HCT116 (cell line): Measurements from ENCODE around the gene SLC25A42. TPM values are rescaled to one million over a fixed set of nuclear protein-coding genes. Genes with fewer than 3 reads are reported as not detected.

ENCODE experiments used
- ATAC-seq: fragments of 200-7000 bp; cut with Tn5 transposase; 2 replicates; pipeline ENCODE4 v1.9.1; 2020; ENCODE audit warnings: mild to moderate bottlenecking, moderate library complexity
- BruUV-seq: library from RNA; stranded (reverse); fragments of 400-500 nt; replicated peaks from 2 replicates; lab custom pipeline; 2021; lab: Mats Ljungman, UMichigan
- CTCF ChIA-PET: fragments of 300-600 bp; sonication (Branson Sonifier 250); formaldehyde crosslinking; loops from one replicate; lab custom pipeline; 2021; ENCODE audit warnings: antibody characterized with exemption; lab: Charles Lee
- POLR2A ChIA-PET: fragments of 300-600, 350-600 bp; sonication (Branson Sonifier 250); formaldehyde crosslinking; loops from one replicate; lab custom pipeline; 2021; ENCODE audit warnings: antibody characterized with exemption; lab: Charles Lee
- RAD21 ChIA-PET, 2 experiments: fragments of 300-600 bp; sonication (Branson Sonifier 250); formaldehyde crosslinking; loops; one replicate each; lab custom pipeline; 2023; ENCODE audit warnings: low total read pairs in 2 of 2; ENCODE audit not compliant: uncharacterized antibody in 2 of 2, unreplicated experiment in 2 of 2, low non-redundant PET in 1 of 2; lab: Charles Lee
- DNase-seq: peaks from one replicate; pipeline ENCODE4 v3.0.0-alpha.2; 2010; ENCODE audit warnings: low read depth, low spot score
- H2AFZ ChIP-seq: fragments of 200-600 bp; shearing (Covaris generic), sonication (generic); 2 replicates; pipeline ENCODE4 v1.6.1; 2017; ENCODE audit warnings: low read depth, mixed run types, mixed read lengths, antibody characterized with exemption, low read length; ENCODE audit not compliant: poor library complexity, severe bottlenecking
- H3K27ac ChIP-seq: 2 replicates; pipeline ENCODE4 v1.5.1; 2012; ENCODE audit warnings: low read depth, low read length
- H3K27me3 ChIP-seq: fragments of 200-600 bp; sonication (generic); 2 replicates; pipeline ENCODE4 v1.6.1; 2016; ENCODE audit warnings: mixed run types, low read length, mixed read lengths; ENCODE audit not compliant: insufficient read depth
- H3K36me3 ChIP-seq, 2 experiments: fragments of 200-500 bp in 1 of 2; fragments of 200-600 bp in 1 of 2; sonication (Bioruptor generic) in 1 of 2; sonication (generic) in 1 of 2; 2 replicates each; pipeline versions ENCODE4 v1.5.1 to v1.6.1; 2014 to 2016; ENCODE audit warnings: low read length in 2 of 2, inconsistent platforms in 1 of 2, mixed read lengths in 1 of 2, mixed run types in 1 of 2; ENCODE audit not compliant: insufficient read depth in 2 of 2, control insufficient read depth in 1 of 2
- H3K4me1 ChIP-seq, 2 experiments: fragments of 200-600 bp in 1 of 2; sonication (generic) in 1 of 2; 2 replicates each; pipeline versions ENCODE4 v1.5.1 to v1.6.1; 2012 to 2017; ENCODE audit warnings: low read length in 2 of 2, inconsistent platforms in 1 of 2, mild to moderate bottlenecking in 1 of 2, mixed read lengths in 1 of 2, mixed run types in 1 of 2, moderate library complexity in 1 of 2; ENCODE audit not compliant: insufficient read depth in 2 of 2, control insufficient read depth in 1 of 2
- H3K4me2 ChIP-seq: fragments of 200-600 bp; sonication (generic); 2 replicates; pipeline ENCODE4 v1.6.1; 2017; ENCODE audit warnings: mixed run types, low read length, mixed read lengths
- H3K4me3 ChIP-seq, 2 experiments: fragments of 200-600 bp in 1 of 2; sonication (generic) in 1 of 2; replicated peaks in 1 of 2; 2 replicates each; pipeline ENCODE4 v1.5.1; 2011 to 2016; ENCODE audit warnings: low read length in 2 of 2, control low read depth in 1 of 2, low read depth in 1 of 2, mild to moderate bottlenecking in 1 of 2, mixed read lengths in 1 of 2, mixed run types in 1 of 2
- H3K79me2 ChIP-seq: fragments of 200-600 bp; sonication (generic); 2 replicates; pipeline ENCODE4 v1.6.1; 2017; ENCODE audit warnings: mild to moderate bottlenecking, mixed run types, low read length, moderate library complexity, mixed read lengths; ENCODE audit not compliant: insufficient read depth
- H3K9ac ChIP-seq: fragments of 200-600 bp; sonication (generic); 2 replicates; pipeline ENCODE4 v1.6.1; 2016; ENCODE audit warnings: low read length, mixed read lengths
- H3K9me2 ChIP-seq: fragments of 200-600 bp; sonication (generic), shearing (Covaris generic); 2 replicates; pipeline ENCODE4 v1.6.1; 2017; ENCODE audit warnings: mixed run types, mild to moderate bottlenecking, moderate library complexity; ENCODE audit not compliant: insufficient read depth
- H3K9me3 ChIP-seq, 2 experiments: fragments of 200-500 bp in 1 of 2; fragments of 200-600 bp in 1 of 2; sonication (Bioruptor generic) in 1 of 2; sonication (generic) in 1 of 2; 2 replicates each; pipeline ENCODE4 v1.6.1; 2014 to 2017; ENCODE audit warnings: low read length in 2 of 2, mixed read lengths in 2 of 2, inconsistent platforms in 1 of 2, low read depth in 1 of 2, mild to moderate bottlenecking in 1 of 2, mixed run types in 1 of 2, moderate library complexity in 1 of 2; ENCODE audit not compliant: control insufficient read depth in 1 of 2, insufficient read depth in 1 of 2
- H4K20me1 ChIP-seq: fragments of 200-600 bp; sonication (generic), shearing (Covaris generic); 2 replicates; pipeline ENCODE4 v1.6.1; 2017; ENCODE audit warnings: mixed run types, mild to moderate bottlenecking, moderate library complexity; ENCODE audit not compliant: insufficient read depth
- CBX3 ChIP-seq: IDR thresholded peaks from 2 replicates; pipeline ENCODE4 v1.6.1; 2012; ENCODE audit warnings: low read depth
- EGR1 ChIP-seq: IDR thresholded peaks from 2 replicates; pipeline ENCODE4 v1.6.1; 2012; ENCODE audit warnings: low read depth
- ELF1 ChIP-seq: IDR thresholded peaks from 2 replicates; pipeline ENCODE4 v1.6.1; 2012; ENCODE audit warnings: low read depth, borderline replicate concordance
- EZH2 ChIP-seq: fragments of 200-600 bp; sonication (generic); IDR thresholded peaks from 2 replicates; pipeline ENCODE4 v1.6.1; 2017; ENCODE audit warnings: antibody characterized with exemption, mixed run types
- REST ChIP-seq: IDR thresholded peaks from 2 replicates; pipeline ENCODE4 v1.6.1; 2012; ENCODE audit warnings: low read depth
- YY1 ChIP-seq: IDR thresholded peaks from 2 replicates; pipeline ENCODE4 v1.6.1; 2011; ENCODE audit warnings: low read length, low read depth, moderate library complexity, mild to moderate bottlenecking; ENCODE audit not compliant: insufficient replicate concordance; ENCODE audit errors: extremely low read depth
- ZBTB33 ChIP-seq: IDR thresholded peaks from 2 replicates; pipeline ENCODE4 v1.6.1; 2011; ENCODE audit warnings: mild to moderate bottlenecking, low read length, moderate library complexity; ENCODE audit not compliant: insufficient replicate concordance; ENCODE audit errors: extremely low read depth
- ZFX ChIP-seq: fragments of 450-650 bp; IDR thresholded peaks from 2 replicates; pipeline ENCODE4 v1.6.1; 2017
- intact Hi-C: fragments of 100-400 bp; cut with micrococcal nuclease; formaldehyde crosslinking; loops from 2 replicates; pipeline ENCODE4 v1.10.0; 2022
- total RNA-seq: library from RNA; stranded (reverse); gene quantifications from one replicate; pipeline ENCODE4 v1.2.1, GENCODE V29; 2021; ENCODE audit not compliant: unreplicated experiment
- TF ChIP-seq, protein P1 (sequence below): IDR thresholded peaks from 2 replicates; pipeline ENCODE4 v1.6.1; 2012

Gene SLC25A42
- total RNA-seq, 1 experiment from 2014 or later = 10.2 TPM

DNA sequence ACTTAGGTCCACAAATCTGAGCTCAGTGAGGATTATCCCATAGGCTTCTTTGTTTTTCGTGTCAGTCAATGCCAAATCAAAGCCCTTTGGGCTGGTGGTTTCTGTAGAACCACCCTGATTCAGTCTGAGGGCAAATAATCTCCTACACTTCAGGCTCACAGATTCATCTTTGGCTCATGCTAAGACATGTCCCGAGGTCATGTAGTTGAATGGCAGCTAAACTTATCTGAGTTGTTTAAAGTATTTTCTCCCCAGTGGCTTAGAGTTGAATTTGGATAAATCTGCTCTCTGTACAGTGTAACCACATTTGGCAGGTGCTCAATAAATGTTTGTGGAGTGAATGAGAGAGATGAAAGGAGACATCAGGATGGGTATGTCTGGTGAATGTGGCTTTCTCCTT, 13.1 kb upstream of the SLC25A42 start:
- no peak overlapping the region for H3K27ac ChIP-seq
- POLR2A ChIA-PET = no interaction called here
- no peaks in the 10 kb centered on the region for H4K20me1 ChIP-seq
- peaks cover 11 to 38% of the 10 kb centered on the region in 2 experiments; a peak in 3 of 4 replicates for H3K36me3 ChIP-seq
- H2AFZ ChIP-seq = no peak overlapping the region
- H3K4me3 ChIP-seq = no peak overlapping the region
- RAD21 ChIA-PET = no interaction called here
- DNase-seq (no peak), ATAC-seq (no peak)
- no peak overlapping the region for H3K4me2 ChIP-seq
- H3K9me2 ChIP-seq = no peaks in the 10 kb centered on the region
- no peaks in the 10 kb centered on the region for H3K79me2 ChIP-seq
- CTCF ChIA-PET = interaction anchor here (1.3 kb wide), 1 partner anchor 12 kb away, joined by 3 read pairs; no protein-coding TSS in a partner anchor
- H3K9me3 ChIP-seq = no peaks in the 10 kb centered on the region
- intact Hi-C loops = no loop called here
- BruUV-seq = no TSS peak
- H3K9ac ChIP-seq = no peak overlapping the region
- TF ChIP-seq CBX3 = no peak
- no peak for TF ChIP-seq YY1
- TF ChIP-seq, protein P1, sequence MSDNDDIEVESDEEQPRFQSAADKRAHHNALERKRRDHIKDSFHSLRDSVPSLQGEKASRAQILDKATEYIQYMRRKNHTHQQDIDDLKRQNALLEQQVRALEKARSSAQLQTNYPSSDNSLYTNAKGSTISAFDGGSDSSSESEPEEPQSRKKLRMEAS = no peak
- no peak for TF ChIP-seq ZFX
- TF ChIP-seq REST = no peak
- no peak for TF ChIP-seq EZH2
- TF ChIP-seq ZBTB33 = no peak
- no peak for TF ChIP-seq ELF1
- no peak for TF ChIP-seq EGR1
- H3K4me1 ChIP-seq = no peaks in the 10 kb centered on the region
- H3K27me3 ChIP-seq = no peaks in the 10 kb centered on the region
